HG02610 (cell line): ENCODE results near the gene NADSYN1.

Source experiments
- ATAC-seq: cut with Tn5 transposase; IDR thresholded peaks from one replicate; pipeline ENCODE4 v1.9.1; 2021; ENCODE audit warnings: mild to moderate bottlenecking, moderate library complexity; ENCODE audit not compliant: unreplicated experiment

NADSYN1 gene

DNA sequence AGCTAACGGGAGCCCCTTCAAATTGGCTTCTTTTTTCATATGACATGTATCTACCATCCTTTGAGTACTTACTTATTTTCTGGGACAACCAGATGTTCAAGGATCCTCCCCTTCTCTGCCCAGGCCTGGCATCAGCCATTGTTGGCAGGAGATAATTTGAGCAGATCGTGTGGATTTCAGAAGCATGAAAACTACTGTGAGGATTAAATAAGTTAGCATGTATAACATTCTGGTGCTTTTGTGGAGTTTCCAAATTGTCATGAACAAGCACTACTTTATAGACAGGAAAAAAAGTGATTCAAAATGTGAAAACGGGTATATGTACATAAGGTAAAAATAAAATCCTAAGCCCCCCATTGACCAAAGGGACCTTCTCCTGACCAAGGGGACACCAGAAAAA is 2.1 kb upstream of the NADSYN1 start:
- ATAC-seq = no peak

DNA sequence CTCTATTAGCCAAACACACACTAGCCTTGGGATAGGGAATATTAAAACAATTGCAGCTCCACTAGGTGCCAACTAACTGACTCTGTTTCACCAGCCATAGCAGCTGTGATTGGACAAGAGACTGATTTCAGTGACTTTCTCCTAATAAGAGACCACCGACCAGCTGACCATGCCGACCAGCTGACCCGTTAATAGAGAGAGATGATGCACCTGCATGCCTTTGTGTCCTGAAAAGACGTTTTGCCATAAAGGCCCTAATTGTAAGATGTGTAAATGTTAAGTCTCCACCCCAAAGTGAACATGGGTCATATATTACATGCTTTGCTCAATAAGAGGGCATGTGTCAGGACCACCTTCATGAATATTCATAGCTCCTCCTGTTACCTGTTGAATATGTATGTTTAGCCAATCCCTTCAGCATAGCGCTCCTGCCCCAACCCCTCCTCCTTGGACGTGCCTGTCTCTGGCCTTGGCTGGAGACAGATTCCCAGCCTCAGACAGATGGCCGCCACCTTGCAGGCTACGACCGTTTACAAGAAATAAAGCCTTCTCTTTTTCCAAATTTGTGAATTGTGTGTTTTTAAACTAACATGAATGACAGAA is 1.3 kb upstream of the NADSYN1 start:
- ATAC-seq = no peak

DNA sequence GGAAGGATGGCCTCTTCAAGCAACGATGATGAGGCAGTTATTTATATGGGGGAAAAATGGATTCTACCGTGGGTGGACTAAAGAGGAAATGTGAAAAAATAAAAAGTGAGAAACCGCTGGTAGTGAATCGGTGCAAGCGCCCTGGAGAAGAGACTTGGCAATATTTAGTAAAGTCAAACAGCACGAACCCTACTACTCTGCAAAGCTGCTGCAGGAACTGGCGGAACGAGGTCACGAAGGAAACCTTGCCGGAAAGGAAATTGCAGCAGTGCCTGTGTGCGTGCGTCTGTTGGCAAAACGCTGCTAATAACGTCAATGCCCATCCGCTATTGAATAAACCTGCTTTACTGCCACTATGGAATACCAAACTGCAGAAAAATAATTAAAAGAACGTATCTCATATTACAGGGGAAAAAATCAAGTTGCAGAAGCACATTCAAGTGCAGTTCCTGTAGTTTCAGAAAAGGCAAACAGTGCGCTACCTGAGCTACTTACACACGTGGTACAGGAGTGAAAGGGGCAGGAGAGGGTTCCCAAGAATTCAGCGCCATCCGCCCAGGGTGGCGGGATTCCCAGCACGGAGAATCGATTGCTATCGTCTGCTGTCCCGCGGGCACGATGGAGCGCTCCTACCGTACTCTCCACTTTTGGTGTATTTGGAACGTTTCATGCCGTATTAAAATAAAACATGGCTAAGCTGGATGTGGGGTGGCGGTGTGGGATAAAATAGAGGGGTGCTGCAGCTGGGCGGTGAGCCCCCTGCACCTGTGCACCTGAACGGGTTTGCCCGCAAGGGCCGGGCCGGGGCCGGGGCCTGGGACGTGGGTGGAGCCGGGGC is 585 bp upstream of the NADSYN1 start:
- no peak for ATAC-seq

DNA sequence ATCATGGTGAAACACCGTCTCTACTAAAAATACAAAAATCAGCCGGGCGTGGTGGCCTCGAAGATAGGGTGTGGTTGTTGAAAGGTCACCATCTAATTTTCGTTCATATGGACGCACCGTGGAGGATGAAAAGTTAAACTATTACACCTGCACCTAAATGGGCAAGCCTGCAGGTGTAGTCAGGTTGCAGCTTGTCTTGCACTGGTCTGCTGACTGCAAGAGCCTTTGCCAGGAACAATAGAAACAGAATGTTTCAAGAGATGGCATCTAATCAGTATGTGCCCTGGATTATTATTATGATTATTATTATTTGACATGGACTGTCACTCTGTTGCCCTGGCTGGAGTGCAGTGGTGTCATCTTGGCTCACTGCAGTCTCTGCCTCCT is 908 bp downstream of the NADSYN1 start:
- no peak for ATAC-seq

DNA sequence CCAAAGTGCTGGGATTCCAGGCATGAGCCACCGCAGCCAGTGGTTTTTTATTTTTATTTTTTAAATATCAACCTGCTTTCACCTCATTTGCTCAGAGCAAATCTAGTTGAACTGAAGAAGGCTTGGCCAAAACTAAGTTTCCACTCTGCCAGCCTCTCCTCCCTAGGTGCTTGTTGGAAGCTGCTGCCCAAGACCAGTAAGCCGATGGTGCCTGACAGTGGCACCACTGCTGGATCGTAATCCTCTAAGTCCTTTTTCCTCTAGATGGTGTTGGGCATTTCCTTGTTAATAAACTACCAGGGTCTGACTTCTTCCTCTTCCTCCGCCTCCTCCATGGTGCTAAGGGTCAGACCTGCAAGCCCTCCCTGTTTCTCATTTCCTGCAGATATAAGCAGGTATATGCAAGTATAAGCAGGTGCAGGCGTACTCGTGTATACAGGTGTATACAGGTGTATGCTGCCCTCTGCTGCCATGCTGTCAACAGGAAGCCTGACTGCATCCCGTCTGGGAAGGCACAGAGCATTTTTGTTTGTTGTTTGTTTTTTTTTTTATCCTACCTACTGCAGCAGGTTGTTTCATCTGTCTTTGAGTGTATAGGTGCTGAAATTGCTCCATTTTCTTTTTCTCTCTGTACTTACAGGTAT is 1.6 kb downstream of the NADSYN1 start:
- ATAC-seq = no peak

DNA sequence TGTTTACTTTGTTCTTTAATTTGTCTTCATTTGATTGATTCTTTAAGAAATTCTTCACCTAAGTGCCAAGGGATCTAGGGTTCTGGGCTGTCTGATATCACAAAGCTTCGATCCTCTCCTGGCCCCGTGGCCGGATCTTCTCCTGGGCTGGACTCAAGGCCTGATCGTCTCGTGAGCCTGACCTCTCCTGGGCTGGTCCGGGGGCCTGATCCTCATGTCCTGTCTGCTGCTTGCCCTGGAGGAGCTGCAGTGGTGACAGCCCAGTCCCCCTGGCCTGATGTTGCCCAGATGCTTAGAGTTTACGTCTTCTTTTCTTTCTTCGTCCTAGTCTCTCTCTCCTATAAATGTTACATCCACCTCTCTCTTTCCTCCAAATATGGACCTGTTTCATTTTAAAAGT is 3.3 kb downstream of the NADSYN1 start:
- no peak for ATAC-seq

DNA sequence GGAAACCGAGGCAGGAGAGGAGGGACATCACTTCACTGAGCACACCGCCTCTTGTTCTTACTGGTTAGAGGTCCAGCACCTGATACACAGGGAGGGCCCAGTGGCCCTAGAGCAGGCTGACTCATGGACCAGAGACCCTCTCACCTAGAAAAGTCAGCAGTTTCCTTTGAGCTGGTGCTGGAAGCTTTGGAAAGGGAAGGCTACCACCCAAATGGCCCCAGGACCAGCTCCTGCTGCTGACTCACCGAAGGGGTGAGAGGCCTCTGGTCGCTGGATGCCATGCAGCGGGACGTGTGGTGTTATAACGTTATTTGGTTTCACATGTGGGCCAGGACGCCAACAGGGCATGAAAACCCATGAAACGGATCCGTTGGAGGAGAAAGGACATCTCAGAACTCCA is 3.8 kb downstream of the NADSYN1 start:
- ATAC-seq = no peak

DNA sequence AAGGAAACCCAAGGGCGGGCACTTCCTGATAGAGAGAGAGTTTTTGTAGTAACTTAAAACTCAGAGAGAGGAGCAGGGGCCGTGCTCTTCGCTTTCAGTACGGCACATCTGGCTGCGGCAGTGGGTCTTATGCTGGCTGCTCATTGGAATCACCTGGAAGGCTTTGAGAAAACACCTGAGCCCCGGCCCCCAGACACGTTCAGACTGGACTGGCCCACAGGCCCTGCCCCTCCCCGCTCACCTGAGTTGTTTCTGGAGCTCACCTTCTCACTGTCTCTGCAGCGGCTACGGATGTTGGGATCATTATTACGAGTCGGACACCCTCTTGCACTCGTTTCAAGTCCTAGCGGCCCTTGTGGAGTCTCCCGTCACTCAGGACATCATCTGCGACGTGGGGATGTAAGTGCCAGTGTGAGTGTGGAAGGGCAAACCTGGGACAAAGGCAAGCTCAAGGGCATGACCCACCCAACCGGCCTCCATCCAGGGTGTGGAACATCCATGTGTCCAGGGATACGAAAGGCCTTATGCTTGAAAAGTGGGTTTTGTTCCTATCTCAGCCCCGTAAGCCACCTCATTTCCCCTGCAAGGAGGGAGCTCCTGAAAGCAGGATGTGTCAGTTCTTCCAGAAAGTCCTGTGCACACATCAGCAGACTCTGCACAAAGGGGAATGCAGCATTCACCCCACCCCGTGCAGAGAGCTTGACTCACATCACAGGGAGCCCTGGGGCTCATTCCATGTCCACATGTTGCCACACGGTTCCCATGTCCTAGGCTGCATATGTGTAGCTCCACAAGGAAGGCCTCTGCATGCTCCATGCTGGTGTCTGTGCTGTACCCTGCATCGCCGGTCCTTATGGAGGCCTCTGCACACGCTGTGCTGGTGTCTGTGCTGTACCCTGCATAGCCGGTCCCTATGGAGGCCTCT is 5.4 kb downstream of the NADSYN1 start:
- ATAC-seq = no peak

DNA sequence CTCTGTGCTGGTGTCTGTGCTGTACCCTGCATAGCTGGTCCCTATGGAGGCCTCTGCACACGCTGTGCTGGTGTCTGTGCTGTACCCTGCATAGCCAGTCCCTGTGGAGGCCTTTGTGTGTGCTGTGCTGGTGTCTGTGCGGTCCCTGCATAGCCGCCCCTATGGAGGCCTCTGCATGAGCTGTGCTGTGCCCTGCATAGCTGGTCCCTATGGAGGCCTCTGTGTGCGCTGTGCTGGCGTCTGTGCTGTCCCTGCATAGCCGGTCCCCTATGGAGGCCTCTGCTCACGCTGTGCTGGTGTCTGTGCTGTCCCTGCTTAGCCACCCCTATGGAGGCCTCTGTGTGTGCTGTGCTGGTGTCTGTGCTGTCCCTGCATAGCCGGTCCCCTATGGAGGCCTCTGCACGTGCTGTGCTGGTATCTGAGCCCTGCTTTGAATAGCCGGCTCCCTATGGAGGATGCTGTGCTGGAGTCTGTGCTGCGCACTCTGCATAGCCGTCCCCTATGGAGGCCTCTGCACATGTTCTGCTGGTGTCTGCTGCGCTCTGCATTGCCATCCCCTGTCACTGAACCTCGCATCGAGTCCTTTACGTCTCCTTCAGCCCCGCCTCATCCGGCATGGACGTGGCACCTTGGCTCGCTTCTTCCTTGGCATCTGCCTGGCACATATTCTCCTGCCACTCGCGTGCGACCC is 6.2 kb downstream of the NADSYN1 start:
- ATAC-seq = no peak

DNA sequence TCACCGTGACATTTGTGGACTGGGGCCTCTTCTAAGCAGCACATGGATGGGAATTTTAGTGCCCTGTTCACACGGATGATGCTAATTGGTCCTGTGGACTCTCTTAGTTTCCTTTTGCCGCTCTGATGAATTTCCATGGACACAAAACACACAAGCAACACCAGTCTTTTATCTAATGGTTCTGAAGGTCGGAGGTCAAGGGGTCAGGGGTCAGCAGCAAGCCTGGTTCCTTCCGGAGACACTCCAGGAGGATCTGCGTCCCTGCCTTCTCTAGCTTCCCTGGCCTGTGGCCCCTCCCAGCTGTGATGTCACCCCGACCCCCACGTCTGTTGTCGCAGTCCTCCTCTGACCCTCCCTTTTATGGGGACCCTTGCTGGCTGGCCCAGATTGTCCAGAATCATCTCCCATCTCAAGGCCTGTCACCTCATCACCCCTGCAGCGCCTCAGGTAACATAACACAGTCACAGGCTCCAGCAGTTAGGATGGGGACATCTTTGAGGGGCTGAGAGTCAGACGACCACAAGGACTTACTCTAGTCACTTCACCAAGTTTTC is 6.8 kb downstream of the NADSYN1 start:
- no peak for ATAC-seq

DNA sequence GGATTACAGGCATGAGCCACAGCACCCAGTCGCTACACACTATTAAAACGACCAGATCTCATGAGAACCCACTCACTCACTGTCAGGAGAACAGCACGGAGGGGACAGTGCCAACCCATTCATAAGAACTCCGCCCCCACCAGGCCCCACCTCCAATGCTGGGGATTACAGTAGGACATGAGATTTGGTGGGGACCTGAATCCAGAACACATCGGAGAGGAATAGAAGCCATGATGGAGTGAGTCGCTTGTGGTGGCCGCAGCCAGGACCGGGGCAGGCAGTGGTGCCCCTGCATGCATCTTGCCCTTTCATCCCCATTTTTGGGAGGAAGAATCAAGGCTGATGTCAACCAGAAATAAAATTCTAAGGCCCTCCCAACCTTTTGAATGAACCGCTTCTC is 8.7 kb downstream of the NADSYN1 start:
- ATAC-seq = no peak

DNA sequence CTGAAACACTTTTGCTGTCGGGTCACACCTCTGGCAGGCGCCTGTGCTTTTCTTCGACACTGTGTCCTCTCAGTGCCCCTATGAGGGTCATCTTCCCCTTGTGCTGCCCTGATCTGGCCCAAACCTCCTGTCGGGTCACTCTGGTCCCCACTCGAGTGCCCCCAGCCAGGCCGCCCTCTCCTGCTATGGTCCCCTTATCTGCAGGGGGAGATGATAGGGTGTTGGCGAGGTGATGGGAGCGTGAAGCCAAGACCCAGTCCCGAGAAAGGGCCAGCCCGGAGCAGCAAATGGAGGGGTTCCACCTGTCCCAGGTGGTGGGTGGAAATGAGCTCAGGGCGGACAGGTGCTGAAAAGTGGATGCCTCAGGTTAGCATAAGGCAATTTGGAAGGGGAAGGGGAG is 9.7 kb downstream of the NADSYN1 start:
- ATAC-seq = no peak

DNA sequence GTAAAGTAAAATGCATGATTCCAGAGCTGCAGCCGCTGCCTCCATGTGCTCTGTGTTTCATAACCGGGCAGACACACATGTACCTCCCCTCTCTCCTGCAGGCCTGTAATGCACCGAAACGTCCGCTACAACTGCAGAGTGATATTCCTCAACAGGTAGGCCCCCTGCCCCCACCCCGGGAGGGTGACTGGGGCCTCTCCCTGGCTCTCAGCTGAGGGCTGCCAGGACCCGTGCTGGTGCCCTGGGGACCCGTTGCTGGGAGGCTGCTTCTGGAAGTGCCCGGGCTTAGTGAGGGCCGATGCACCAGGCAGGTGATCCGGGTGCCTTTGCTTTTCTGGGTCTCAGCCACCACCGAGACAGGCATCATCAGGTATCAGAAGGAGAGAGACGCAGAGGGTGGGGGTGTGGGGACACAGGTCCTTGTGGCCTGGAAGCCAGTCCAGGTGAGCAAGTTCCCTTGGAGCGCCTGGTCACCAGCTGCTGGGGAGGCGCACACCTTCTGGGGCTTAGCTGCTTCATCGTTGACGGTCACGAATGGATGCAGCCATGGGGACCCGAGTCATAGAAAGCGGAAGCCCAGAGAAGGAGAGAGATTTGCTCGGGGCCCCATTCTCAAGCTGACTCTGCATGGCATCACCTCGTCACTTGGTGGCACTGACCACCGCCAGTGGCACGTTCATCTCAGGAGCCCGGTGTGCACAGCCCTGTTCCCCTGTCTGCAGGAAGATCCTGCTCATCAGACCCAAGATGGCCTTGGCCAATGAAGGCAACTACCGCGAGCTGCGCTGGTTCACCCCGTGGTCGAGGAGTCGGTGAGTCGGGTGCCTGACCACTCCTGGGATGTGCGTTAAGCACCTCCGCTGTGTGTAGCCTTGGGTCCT is 10.6 kb downstream of the NADSYN1 start:
- no peak for ATAC-seq

DNA sequence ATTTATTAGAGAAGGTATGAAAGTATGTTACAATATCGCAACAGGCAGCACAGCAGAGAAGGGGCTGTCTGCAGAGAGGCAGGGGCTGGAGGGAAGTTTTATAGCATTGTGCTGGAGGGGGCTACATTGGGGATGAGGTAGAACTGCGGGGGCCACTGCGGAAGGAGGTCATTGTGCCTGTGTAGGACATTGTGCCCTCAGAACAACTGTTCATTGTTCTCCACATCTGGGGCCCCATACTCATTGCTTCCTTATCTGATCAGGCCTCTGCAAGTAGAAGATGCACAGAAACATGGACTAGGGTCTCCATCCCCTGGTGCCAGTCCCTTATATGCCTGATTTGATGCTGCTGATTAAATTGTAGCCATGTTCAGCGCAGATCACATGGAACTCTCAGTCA is 12.1 kb downstream of the NADSYN1 start:
- no peak for ATAC-seq

DNA sequence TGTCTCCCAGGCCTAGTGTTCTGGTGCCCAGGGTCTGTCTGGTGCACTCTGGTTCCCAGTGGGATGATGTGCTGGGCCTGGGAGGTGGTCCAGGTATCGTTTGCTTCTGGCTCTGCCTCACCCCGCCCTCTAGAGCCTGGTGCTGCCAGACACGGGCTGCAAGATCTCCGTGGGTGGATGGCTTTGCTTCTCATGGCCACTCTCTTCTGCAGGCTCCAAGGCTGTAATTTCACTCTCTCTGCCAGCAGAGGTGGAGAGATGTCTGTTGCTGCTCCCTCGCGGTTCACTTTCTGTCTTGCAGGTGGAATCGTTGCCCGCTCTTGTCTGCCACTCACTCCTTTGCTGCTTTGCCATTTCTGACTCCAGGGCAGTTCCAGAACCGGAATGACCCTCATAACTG is 13.4 kb downstream of the NADSYN1 start:
- no peak for ATAC-seq

DNA sequence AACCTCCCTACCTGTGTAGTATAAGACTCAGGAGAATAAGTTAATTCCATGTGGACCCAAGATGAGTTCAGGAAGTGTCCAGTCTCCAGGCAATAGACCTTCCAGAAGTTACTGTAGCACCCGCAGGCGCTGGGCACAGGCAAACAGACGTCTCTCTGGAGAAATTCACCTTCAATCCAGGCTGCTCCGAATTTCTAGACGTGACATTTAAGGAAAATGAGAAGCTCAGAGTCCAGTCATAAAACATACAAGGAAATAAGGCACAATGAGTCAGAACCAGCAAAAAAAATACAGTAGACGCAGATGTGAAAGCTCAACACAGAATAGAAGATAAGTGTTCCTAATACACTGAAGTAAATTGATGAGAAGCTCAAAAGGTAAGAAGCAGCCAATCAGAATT is 14.2 kb downstream of the NADSYN1 start:
- ATAC-seq = no peak

DNA sequence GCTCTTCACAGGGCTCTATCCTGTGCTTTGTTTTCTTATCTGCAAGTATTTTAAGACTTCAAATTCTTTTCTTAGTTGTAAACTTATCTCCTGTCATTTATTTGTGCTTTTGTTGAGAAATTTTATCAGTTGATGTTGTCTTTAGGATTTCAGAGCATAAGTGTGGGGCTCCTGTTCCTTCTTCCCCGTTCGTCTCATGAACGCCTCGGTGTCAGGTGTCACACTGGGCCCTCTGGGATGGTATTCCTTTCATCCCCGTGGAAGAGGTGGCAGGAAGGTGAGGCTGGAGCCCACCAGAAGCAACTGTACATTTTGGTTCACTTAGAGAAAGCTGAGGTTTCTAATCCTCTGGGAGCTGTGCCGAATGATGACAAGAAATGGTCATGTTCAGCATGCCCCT is 17.9 kb downstream of the NADSYN1 start:
- ATAC-seq = no peak

DNA sequence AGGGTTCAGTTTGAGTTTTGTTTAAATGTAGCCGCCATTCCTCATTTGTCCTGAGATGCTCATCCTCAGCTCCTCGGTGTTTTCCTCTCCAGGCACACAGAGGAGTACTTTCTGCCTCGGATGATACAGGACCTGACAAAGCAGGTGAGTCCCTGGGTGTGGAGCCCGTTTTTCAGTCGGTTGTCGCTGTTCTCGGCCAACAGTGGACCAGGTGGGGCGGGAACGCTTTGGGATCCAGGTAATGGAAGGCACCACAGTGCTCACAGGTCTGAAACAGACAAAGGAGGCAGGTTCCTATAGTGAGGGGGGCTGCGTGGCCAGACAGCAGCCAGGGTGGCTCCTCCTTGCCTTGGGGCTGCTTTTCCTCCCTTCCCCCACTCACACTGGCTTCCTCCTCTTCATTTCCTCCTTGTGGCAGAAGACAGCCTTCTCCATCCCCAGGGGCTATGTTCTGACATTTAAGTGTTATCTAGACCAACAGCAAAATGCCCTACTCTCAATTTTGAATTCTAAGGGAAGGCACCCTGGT is 19.4 kb downstream of the NADSYN1 start:
- no peak for ATAC-seq
